ENCODE measurements around the gene SULT1B1.
"Not testable (repeated sequence)": the region's sequence is repeated elsewhere in the genome, so short reads cannot be mapped to it uniquely, and the experiment has no call there.

The SULT1B1 gene

DNA sequence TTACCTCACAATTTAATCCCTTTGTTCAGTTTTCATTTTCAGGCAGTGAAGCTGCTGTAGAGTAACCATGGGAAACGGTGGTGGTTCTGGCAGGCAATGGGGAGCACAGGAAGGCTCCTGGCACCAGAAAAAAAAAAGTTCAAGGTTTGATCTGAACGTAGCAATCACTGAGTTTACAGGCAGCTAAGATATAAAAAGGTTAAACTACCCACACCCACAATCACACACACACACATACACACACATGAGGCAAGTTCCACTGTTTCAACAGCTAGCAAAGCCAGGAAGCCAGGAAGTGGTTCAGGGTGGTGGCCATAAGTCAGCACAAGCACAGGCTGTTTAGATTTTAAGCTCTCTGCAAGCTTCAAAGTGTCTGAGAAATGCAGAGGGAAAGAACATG lies at the start of gene SULT1B1:
Gene SULT1B1, minus strand, starts transcription at position 166 of the 400 bp plus-strand sequence. CDS start 5,403 bp downstream, outside the sequence.
- no peak for DNase-seq

DNA sequence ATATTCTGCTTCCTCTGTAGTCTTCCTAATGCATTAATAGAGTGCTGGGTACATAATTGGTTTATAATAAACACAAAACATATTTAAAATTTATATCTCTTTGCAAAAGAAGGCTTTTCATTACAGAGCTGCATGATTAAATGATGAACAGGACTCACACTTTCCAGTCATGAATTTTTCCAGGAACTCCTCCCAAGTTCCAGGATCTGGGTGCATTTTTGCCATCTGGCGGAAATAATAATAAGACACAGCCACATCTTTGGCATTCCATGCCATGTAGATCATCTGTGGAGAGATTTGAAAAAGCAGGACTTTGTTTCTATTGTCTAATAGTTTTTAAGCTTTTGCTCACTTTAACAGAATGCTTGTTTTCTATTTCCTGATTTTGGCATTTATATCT lies 40.2 kb upstream of the SULT1B1 start:
- peak; percentile 7 for DNase-seq

DNA sequence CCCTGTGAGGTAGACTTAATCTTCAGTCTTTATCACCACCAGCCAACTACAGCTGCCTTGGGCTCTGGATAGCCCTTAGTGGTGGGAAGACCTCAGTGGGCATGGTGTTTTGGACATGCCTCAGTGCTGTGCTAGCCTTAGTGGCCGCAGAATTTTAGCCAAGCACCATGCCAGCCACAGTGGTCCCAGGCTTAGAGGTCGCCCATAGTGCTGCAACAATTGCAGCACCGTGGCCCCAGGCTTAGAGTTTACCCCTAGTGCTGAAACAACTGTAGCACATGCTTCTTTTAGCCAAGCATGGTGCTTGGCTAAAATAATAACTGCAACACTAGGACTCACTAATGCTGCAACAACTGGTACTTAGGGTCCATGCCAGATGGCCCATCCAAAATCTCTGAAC lies 38.9 kb upstream of the SULT1B1 start:
- no peak for DNase-seq

DNA sequence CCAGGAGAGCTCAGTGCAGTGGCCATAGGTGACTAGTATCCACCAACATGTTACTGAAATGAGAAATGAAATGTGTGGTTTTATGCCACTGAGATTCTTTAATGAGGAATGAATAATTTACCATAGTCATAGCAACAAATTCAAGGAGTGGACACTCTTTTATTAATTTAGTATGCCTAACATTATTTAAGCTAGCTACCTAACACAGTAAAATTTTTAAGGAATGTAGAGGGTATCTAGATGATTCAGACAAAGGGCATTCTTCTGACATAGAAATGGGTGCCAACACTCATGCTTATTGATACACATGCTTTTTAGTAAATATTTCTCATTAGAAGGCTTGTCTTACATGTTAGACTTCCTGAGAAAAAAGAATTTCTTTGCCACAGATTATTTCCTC lies 33.3 kb upstream of the SULT1B1 start:
- no peak for DNase-seq

DNA sequence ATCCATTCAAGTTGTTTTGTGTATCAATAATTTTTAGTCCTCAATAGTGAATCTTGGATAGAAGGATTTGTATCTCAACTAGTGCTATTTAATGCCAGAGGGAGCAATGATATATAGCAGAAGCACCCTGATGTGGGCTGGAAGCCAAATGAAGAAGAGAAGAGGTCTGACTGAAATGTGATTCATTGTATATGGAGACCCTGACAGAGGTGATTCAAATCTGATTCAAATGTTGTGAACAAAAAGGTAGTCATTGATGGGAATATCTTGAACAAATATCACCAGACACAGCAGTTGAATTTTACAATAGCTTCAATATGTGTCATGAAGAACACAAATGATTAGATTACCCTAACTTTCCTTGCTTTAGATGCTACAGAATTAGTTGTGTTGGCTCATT lies 27.5 kb upstream of the SULT1B1 start:
- no peak for DNase-seq

DNA sequence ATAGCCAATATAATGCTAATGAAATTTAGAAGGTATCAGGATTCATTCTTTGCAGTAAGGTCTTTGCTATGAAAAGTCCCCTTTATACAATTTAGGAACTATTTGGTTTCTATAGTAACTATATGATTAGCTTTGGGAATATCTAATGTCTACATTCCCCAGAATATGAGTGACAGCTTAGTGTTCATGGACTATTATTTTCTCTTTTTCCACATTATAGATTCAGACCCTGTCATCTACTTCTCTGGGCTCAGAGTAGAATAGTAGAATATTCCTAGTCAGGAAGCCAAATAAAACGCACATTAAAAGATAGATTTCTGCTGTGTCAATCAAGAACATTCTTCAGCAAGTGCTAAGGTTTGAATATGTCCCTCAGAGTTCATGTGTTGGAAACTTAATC lies 26.1 kb upstream of the SULT1B1 start:
- DNase-seq, result no peak

DNA sequence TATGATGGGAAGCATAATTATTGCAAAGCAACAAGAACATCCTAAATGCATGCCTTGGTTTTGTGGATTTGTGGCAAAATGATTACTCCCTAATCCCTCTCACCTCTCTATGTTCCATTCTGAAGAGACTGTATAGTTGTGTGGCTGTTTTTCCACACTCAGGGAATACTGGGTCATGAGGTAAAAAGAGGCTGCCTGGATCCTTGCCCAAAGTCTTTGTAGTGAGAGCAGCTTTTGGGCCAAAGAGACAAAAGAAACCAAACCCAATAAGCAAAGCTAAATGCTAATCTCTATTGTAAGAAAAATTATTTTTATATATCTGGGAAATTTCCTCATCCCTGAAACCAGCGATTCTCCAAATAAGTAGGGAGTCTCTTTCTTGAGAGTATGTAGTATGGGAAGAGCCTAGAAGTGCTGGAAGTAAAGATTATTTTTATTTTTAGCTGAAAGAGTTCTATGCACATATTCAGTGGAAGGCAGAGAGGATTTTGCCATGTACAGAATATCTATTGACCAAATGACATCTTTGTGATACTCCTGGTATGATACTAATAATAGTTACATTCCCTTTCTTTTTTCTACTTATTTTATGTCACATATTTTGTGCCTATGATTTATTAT lies 24.9 kb upstream of the SULT1B1 start:
- no peak for DNase-seq

DNA sequence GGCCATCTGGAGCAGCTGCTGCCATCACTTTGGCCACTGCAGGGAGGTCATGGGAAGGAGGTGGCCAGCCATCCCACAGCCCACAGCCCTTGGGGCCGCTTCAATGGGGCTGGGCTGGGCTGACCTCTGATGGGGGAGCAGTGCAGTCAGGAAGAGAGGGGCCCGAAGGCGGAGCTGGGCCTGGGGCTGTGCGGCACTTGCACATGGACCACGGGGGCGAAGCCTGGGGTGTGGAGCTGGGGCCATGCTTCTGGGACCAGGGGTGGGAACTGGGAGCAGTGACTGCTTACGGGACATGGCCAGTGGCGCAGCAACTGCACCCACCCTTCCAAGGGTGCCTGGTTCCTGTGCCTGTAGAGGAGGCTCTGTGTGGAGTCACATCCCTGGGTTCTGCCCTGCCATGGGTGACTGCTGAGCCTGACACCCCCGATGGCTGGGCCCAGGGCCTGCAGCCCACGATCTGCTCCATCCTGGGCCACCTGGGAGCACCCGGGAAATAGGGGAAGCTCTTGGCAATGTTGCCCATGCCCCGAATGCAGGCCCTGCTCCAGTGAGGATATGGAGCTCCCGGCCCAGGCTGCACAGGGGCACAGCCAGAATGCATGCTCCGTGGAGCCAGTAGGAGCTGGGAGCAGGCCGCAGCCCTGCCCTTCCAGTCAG lies 22.4 kb upstream of the SULT1B1 start:
- no peak for DNase-seq

DNA sequence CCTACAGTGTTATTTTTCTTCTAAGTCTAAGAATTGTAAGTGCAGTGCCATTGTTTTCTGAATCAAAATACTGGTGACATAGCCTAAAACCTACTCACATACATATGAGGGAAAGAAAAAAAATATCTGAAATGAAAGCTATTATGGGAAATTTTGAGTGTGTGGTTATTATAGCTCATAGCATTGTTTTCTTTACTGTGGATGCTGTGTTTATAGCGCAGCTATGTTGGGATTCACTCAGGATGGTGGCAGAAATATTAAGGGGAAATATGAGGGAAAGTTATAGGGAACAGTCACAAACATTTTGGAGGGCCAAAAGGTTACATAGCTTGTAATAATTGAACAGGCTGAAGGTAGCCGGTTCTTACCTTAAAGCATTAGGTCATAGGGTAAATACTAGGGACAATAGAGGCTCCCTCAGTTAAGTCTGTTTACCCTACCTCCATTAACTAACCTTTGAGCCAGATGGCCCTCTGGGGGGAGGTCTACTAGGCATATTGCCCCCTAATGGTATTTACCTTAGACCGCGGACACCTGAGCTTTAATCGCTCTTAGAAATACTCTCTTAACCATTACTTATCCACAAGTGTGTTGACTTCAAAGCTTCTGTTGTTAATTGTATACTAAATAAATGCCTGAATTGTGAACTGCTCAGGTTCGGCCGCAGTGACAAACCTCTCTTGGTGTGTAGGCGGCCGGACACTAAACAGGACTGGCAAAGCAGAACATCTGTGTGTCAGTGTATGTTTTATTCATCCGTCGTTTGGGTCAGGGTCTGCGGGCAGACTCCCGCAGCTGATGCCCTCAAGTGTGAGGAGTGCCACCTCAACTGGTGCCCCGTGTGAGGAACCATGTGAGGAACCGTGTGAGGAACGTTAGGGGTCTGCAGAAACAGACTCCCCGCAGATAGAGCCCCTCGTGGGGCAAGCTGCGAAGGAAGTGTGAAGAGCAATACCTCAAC lies 21.3 kb upstream of the SULT1B1 start:
- DNase-seq, result no peak

DNA sequence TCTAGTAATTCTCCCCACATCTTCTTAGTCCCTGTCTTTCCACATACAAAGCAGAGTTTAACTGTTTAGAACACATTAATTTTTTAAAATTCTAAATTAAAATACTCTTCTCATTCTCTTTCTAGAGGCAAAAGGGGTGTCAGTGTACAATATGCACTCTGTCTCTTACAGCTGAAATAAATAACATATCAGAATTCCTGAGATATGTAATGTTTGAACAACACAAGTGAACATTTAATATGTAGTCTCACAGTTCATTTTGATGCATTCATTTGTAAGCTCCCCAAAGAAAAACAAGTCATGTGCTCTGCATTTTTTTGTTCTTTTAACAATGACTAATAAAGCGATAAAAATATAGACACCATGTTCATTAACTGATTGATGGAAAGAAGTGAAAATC lies 19.7 kb upstream of the SULT1B1 start:
- no peak for DNase-seq

DNA sequence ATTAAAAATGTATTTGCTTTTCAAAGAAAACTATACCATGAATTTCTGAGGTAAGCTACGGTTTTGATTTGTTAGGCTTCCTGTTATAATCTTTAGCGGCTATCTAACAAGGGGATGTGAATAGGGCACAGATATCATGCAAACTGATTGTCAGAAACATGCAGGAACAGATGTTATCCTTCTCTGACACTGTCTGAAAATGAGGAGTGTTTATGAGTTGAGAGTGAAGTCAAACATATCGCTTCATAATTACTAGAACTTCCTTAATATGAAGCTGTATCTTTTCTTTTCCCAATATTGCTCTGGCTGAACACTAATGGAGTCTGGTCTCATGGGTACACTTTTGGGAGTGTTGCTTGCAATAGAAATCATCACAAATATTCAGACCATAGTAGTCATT lies 16.3 kb upstream of the SULT1B1 start:
- no peak for DNase-seq

DNA sequence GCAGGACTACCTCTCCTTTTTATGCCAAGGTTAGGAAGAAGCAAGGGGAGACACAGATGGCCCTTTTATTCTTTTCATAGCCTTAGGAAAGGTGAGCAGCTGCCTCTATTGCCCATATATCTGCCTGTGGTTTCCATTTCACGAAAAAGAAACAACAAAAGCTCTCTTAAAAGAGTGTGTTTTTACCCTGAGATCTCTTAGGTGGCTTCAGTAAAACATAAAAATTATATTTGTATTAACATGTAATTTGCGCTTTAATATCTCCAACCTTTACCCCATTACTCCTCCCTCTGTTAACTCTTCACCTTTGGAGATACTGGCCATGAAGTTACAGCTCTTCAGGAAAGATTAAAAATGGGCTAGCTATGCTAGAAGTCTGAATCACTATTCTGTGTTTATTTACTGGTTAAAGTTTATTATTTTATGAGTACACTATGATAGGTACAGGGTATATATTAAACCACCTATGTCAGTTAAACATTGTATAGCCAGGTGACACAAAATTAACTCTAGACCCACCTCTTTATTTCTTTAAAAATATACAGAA lies 15.0 kb upstream of the SULT1B1 start:
- DNase-seq, result no peak

DNA sequence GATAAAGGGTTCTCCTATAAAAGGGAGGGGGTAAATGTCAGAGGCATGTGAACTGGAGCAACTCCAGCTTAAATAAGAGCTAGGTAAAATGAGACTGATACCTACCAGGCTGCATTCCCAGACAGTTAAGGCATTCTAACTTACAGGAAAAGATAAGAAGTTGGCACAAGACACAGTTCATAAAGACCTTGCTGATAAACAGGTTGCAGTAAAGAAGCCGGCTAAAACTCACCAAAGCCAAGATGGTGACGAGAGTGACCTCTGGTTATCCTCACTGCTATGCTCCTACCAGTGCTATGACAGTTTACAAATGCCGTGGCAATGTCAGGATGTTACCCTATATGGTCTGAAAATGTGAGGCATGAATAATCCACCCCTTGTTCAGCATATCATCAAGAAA lies 13.1 kb upstream of the SULT1B1 start:
- no peak for DNase-seq

DNA sequence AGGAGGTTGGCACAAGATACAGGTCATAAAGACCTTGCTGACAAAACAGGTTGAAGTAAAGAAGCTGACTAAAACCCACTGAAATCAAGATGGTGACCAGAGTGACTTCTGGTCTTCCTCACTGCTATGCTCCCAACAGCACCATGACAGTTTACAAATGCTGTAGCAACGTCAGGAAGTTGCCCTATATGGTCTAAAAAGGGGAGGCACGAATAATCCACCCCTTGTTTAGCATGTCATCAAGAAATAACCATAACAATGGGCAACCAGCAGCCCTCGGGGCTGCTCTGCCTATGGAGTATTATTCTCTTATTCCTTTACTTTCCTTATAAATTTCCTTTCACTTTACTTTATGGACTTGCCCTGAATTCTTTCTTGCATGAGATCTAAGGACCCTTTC lies 8.1 kb upstream of the SULT1B1 start:
- not testable (repeated sequence) for DNase-seq

DNA sequence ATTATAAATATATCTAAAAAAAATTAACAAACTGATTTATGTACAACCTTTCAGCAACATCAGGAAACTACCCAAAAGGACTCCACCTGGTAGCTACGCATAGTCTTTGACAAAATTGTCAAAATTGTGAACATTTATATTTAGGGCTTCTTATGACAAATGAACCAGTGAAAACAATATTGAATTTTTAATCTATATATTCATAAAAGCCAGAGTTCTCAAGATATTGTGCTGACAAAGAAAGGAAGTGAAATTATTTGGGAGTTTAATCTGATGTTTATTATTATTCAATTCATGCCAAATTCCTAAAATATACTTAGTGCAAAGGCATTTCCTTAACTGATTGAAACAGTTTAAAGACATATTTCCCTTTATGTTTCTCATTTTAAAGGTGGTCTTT lies 5.3 kb upstream of the SULT1B1 start:
- DNase-seq, result no peak

DNA sequence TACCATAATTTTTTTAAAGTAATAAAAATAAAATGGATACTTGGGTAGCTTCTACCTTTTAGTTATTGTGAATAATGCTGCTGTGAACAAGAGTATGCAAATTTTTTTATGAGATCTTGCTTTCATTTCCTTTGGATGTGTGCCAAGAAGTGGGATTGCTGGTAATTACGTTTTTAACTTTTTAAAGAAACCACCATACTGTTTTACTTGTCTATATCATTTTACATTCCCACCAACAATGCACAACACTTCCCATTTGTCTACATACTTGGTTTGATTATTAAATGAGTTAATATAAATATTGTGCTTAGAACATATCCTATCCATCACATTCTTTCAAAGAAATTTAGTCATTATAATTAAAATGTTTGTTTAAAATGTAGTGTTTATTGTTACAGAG lies 3.9 kb upstream of the SULT1B1 start:
- no peak for DNase-seq

DNA sequence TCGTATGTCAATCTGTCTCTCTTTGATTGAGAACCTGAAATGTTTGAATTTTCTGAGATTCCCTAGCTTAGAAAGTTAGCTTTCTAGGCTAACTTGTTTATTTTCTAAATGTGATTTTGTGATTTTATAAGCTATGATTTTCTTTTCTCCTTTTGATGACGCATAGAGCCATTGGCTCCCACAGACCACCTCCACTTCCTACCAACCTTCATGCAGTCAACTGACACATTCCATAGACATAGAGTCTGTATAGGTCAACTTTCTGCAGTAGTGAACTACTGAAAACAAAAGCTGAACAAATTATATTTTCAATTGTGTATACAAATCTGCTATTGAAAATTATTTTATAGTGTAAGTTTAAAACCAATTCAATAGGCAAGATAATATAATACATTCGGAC lies 2.8 kb upstream of the SULT1B1 start:
- DNase-seq, result no peak

DNA sequence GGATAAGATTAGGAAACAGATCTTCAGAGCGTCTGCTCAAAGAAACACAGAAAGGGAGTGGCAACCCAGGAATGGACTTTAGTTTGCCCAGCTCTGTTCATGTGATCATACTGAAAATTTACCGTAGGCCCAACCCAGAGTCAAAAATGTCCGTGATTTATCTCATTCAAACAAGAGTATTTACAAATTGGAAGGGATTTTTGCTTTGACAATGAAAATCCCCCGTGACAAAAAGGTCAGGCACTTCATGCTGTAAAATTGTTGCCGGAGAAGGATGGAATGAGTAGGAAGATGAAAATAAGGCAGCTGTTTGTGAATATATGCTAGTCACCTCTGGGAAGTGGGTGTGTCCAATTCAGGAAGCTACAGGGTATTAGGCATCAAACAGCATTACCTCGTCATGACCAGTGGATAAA lies 1.2 kb downstream of the SULT1B1 start:
- no peak for DNase-seq

DNA sequence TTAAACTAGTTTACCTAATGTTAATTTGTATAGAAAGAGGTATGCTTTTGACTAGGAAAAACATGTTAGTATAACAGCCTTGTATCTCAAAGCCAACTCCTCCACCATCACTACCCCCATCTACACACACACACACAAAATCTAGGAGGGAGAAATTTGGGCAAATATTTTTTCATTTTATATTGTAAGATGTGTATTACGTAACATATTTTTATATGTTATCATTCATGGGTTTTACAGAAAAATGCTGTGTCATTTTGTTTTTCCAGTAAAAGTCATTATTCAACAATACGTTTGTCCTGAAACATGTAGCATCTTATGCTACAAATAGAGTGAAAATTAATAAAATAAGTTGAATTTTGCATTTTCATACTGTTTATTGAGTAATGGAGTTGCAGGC lies 3.0 kb downstream of the SULT1B1 start:
- DNase-seq, result no peak

DNA sequence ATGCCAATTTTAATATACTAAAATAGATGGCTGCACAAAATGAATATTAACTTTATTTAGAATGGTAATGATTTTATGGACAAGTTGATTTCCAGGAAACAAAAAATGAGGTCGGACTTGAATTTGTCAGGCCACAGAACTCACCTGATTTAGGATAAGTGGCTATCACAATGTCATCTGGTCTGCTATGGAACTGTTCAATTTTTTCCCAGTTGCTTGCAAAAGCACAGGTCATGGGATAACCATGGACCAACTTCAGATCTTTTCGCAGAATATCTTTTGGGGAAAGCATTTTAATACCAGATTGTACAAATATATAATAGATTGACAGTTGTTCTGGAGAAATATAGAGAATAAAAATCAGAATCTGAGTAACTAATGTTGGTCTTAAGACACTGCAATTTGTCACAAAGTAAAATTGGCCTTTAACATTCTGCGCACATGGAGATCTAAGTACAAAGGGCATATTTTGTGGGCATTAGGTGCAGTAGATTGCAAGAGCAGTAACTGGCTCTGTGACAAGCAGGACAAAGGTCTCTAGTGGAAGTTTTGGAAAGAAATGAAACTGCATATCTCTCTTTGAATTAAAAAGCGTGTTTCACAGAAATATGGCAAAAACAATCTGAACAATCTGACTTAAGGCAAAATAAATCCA lies 5.4 kb downstream of the SULT1B1 start:
- DNase-seq, result no peak

DNA sequence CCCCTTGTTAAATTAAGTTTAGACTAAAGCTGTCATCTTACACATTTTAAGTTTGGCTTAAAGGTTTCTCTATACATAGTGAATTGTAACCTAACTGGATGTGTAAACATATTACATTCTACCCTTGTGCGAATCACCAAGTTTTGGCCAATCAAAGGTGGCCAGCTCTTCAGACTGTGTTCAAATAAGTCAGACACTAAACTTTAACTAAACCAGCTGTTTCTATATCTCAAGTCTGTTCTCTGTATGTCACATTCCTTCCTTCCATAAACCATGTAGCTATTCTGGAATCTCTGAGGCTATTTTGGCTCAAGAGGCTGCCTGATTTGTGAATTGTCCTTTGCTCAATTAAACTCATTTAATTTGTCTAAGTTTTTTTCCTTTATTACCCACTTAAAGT lies 6.7 kb downstream of the SULT1B1 start:
- DNase-seq, result no peak

DNA sequence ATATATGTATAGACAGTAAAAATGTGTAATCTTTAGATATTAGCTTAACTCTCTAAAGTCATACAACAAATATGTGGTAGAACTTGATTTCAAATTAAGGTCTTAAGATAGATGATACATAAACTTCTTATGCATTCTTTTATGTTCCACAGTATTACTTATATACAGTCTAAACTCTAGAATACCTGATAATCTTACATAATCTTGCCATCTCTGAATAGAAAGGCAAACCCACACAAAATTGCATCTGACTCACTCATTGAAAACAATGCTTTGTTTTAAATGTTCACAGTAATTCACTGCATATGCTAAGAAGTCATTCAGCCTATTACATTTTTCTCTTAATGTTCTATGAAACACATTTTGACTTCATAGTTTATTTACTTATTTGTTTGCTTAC lies 10.1 kb downstream of the SULT1B1 start:
- DNase-seq, result no peak

DNA sequence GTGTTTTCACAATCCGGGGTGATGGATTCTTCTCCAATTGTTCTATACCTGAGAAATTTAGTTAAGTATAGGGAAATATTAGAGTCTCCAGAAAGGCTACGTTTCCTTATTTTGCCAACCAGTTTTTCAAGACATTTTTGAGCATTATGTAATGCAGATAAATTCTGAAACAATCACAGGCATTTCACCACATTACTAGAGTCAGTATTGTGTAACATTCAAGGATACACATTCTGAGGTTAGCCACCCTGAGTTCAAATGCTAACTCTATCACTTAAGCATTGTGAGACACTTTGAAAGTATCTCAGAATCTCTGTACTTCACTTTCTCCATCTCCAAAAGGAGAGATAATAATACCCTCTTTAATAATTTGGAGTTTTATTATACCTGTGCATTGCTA lies 10.6 kb downstream of the SULT1B1 start:
- no peak for DNase-seq
